ENCODE measurements around the gene CAPN5. TPM values are rescaled to one million over a fixed set of nuclear protein-coding genes. Genes with fewer than 3 reads are reported as not detected.

CAPN5 gene
- total RNA-seq, 1 donor from 2014 or later, result 6.5 TPM

- intact Hi-C loops (cut with DNase I), result no loop called here
- ATAC-seq, result no peak
- no peak overlapping the region for H3K27ac ChIP-seq
- peaks cover 20% of the 10 kb centered on the region for H3K4me1 ChIP-seq
- no peak overlapping the region for H3K4me3 ChIP-seq
- no peak for DNase-seq
- no peaks in the 10 kb centered on the region for H3K27me3 ChIP-seq
- no peak for TF ChIP-seq CTCF (IDR thresholded peaks at IDR 0.05)
- no peaks in the 10 kb centered on the region for H3K36me3 ChIP-seq
- H3K9me3 ChIP-seq, result no peaks in the 10 kb centered on the region
These were observed 64.2 kb downstream of the CAPN5 start for GRCh38 chr11:77130763-77131513.

- H3K27ac ChIP-seq, result no peak overlapping the region
- intact Hi-C loops (cut with DNase I), result no loop called here
- H3K4me3 ChIP-seq, result no peak overlapping the region
These were observed 64.8 kb downstream of the CAPN5 start for GRCh38 chr11:77131560-77131959.

GRCh38 chr11:77135069-77135468 lies 68.3 kb downstream of the CAPN5 start:
- intact Hi-C loops (cut with DNase I), result no loop called here
- Histone ChIP-seq H3K36me3 (no peaks in the 10 kb centered on the region), H3K4me1 (peaks cover 10% of the 10 kb centered on the region), H3K4me3 (no peak overlapping the region), H3K27me3 (peaks cover 19% of the 10 kb centered on the region), H3K9me3 (no peaks in the 10 kb centered on the region), H3K27ac (no peak overlapping the region)
- no peak for ATAC-seq
- no peak for DNase-seq
- TF ChIP-seq CTCF (IDR thresholded peaks at IDR 0.05), result no peak

More at GRCh38 chr11:77131560-77131959, 64.8 kb downstream of the CAPN5 start:
- peaks cover 20% of the 10 kb centered on the region for H3K4me1 ChIP-seq
- H3K36me3 ChIP-seq, result no peaks in the 10 kb centered on the region
- no peak for DNase-seq
- no peaks in the 10 kb centered on the region for H3K27me3 ChIP-seq
- no peaks in the 10 kb centered on the region for H3K9me3 ChIP-seq
- TF ChIP-seq CTCF (IDR thresholded peaks at IDR 0.05), result no peak
- no peak for ATAC-seq

GRCh38 chr11:77136074-77136473 lies 69.3 kb downstream of the CAPN5 start:
- Histone ChIP-seq H3K27me3 (peaks cover 19% of the 10 kb centered on the region), H3K36me3 (no peaks in the 10 kb centered on the region), H3K9me3 (no peaks in the 10 kb centered on the region), H3K4me3 (no peak overlapping the region), H3K27ac (no peak overlapping the region), H3K4me1 (peaks cover 13% of the 10 kb centered on the region)
- TF ChIP-seq CTCF (IDR thresholded peaks at IDR 0.05), result no peak
- intact Hi-C loops (cut with DNase I), result no loop called here
- DNase-seq (no peak), ATAC-seq (no peak)

- no peak overlapping the region for H3K27ac ChIP-seq
- H3K27me3 ChIP-seq, result peaks cover 19% of the 10 kb centered on the region
- intact Hi-C loops (cut with DNase I), result no loop called here
- H3K4me1 ChIP-seq, result peaks cover 10% of the 10 kb centered on the region
- no peak overlapping the region for H3K4me3 ChIP-seq
- no peak for TF ChIP-seq CTCF (IDR thresholded peaks at IDR 0.05)
- ATAC-seq, result no peak
- H3K9me3 ChIP-seq, result no peaks in the 10 kb centered on the region
- DNase-seq, result no peak
- no peaks in the 10 kb centered on the region for H3K36me3 ChIP-seq
These were observed 70.1 kb downstream of the CAPN5 start for GRCh38 chr11:77136784-77137420.
